Measurements from ENCODE around the gene IL1RAPL1.
A peak's percentile ranks its signal among the peaks of the same experiment; 100 is the strongest.

IL1RAPL1 gene

GRCh38 chrX:29862126-29862677 lies 1275.0 kb downstream of the IL1RAPL1 start:
- Histone ChIP-seq H3K36me3 (ENCODE audit: control insufficient read depth in 4 of 4, insufficient read depth in 4 of 4, low read length in 3 of 4) (no peaks in the 10 kb centered on the region), H3K27ac (ENCODE audit: insufficient read depth in 1 of 2, low read depth in 1 of 2, low read length in 2 of 2, poor library complexity in 1 of 2, severe bottlenecking in 2 of 2) (no peak overlapping the region), H3K4me3 (ENCODE audit: control insufficient read depth in 1 of 7, extremely low read depth in 1 of 7, insufficient read depth in 4 of 7, low read depth in 2 of 7, low read length in 6 of 7) (no peak overlapping the region), H3K4me1 (ENCODE audit: control extremely low read depth in 1 of 4, control insufficient read depth in 4 of 4, insufficient read depth in 4 of 4, low read length in 3 of 4) (no peaks in the 10 kb centered on the region), H3K27me3 (replicated peaks in 2 of 5; ENCODE audit: control insufficient read depth in 4 of 5, insufficient read depth in 5 of 5, low read length in 4 of 5) (no peaks in the 10 kb centered on the region), H3K9me3 (ENCODE audit: control extremely low read depth in 1 of 5, control insufficient read depth in 4 of 5, insufficient read depth in 2 of 5, low read depth in 1 of 5, low read length in 4 of 5) (no peaks in the 10 kb centered on the region)
- WGBS (ENCODE audit: insufficient coverage), result 77% methylated on average over 2 of the region's 7 CpGs
- POLR2A ChIA-PET, result no interaction called here
- CTCF ChIA-PET, result no interaction called here
- no peak for DNase-seq

- H3K36me3 ChIP-seq (ENCODE audit: control insufficient read depth in 4 of 4, insufficient read depth in 4 of 4, low read length in 3 of 4), result no peaks in the 10 kb centered on the region
- POLR2A ChIA-PET, result no interaction called here
Measured at GRCh38 chrX:29867971-29868370, 1280.7 kb downstream of the IL1RAPL1 start.

GRCh38 chrX:29869837-29870236 lies 1282.6 kb downstream of the IL1RAPL1 start:
- H3K4me3 ChIP-seq (ENCODE audit: control insufficient read depth in 1 of 7, extremely low read depth in 1 of 7, insufficient read depth in 4 of 7, low read depth in 2 of 7, low read length in 6 of 7), result no peak overlapping the region
- CTCF ChIA-PET, result no interaction called here
- WGBS (ENCODE audit: insufficient coverage), result 88% methylated on average over 1 of the region's 1 CpG
- no peaks in the 10 kb centered on the region for H3K36me3 ChIP-seq (ENCODE audit: control insufficient read depth in 4 of 4, insufficient read depth in 4 of 4, low read length in 3 of 4)
- H3K27ac ChIP-seq (ENCODE audit: insufficient read depth in 1 of 2, low read depth in 1 of 2, low read length in 2 of 2, poor library complexity in 1 of 2, severe bottlenecking in 2 of 2), result no peak overlapping the region
- DNase-seq, result no peak
- no peaks in the 10 kb centered on the region for H3K4me1 ChIP-seq (ENCODE audit: control extremely low read depth in 1 of 4, control insufficient read depth in 4 of 4, insufficient read depth in 4 of 4, low read length in 3 of 4)
- no peaks in the 10 kb centered on the region for H3K9me3 ChIP-seq (ENCODE audit: control extremely low read depth in 1 of 5, control insufficient read depth in 4 of 5, insufficient read depth in 2 of 5, low read depth in 1 of 5, low read length in 4 of 5)
- POLR2A ChIA-PET, result no interaction called here
- no peaks in the 10 kb centered on the region for H3K27me3 ChIP-seq (replicated peaks in 2 of 5; ENCODE audit: control insufficient read depth in 4 of 5, insufficient read depth in 5 of 5, low read length in 4 of 5)

More at GRCh38 chrX:29867971-29868370, 1280.7 kb downstream of the IL1RAPL1 start:
- Histone ChIP-seq H3K27ac (ENCODE audit: insufficient read depth in 1 of 2, low read depth in 1 of 2, low read length in 2 of 2, poor library complexity in 1 of 2, severe bottlenecking in 2 of 2) (no peak overlapping the region), H3K9me3 (ENCODE audit: control extremely low read depth in 1 of 5, control insufficient read depth in 4 of 5, insufficient read depth in 2 of 5, low read depth in 1 of 5, low read length in 4 of 5) (no peaks in the 10 kb centered on the region), H3K27me3 (replicated peaks in 2 of 5; ENCODE audit: control insufficient read depth in 4 of 5, insufficient read depth in 5 of 5, low read length in 4 of 5) (no peaks in the 10 kb centered on the region), H3K4me1 (ENCODE audit: control extremely low read depth in 1 of 4, control insufficient read depth in 4 of 4, insufficient read depth in 4 of 4, low read length in 3 of 4) (no peaks in the 10 kb centered on the region), H3K4me3 (ENCODE audit: control insufficient read depth in 1 of 7, extremely low read depth in 1 of 7, insufficient read depth in 4 of 7, low read depth in 2 of 7, low read length in 6 of 7) (no peak overlapping the region)
- DNase-seq, result no peak
- CTCF ChIA-PET, result no interaction called here
- no CpG with 5 or more reads among the region's 4 CpGs for WGBS (ENCODE audit: insufficient coverage)

- H3K36me3 ChIP-seq (ENCODE audit: control insufficient read depth in 4 of 4, insufficient read depth in 4 of 4, low read length in 3 of 4), result no peaks in the 10 kb centered on the region
- ChIA-PET POLR2A (no interaction called here), CTCF (no interaction called here)
- no peak overlapping the region for H3K4me3 ChIP-seq (ENCODE audit: control insufficient read depth in 1 of 7, extremely low read depth in 1 of 7, insufficient read depth in 4 of 7, low read depth in 2 of 7, low read length in 6 of 7)
- 79% methylated on average over 2 of the region's 3 CpGs for WGBS (ENCODE audit: insufficient coverage)
- DNase-seq, result peak in 1 of 3 donors; percentile 22
- no peaks in the 10 kb centered on the region for H3K27me3 ChIP-seq (replicated peaks in 2 of 5; ENCODE audit: control insufficient read depth in 4 of 5, insufficient read depth in 5 of 5, low read length in 4 of 5)
- no peak overlapping the region for H3K27ac ChIP-seq (ENCODE audit: insufficient read depth in 1 of 2, low read depth in 1 of 2, low read length in 2 of 2, poor library complexity in 1 of 2, severe bottlenecking in 2 of 2)
- H3K9me3 ChIP-seq (ENCODE audit: control extremely low read depth in 1 of 5, control insufficient read depth in 4 of 5, insufficient read depth in 2 of 5, low read depth in 1 of 5, low read length in 4 of 5), result no peaks in the 10 kb centered on the region
- H3K4me1 ChIP-seq (ENCODE audit: control extremely low read depth in 1 of 4, control insufficient read depth in 4 of 4, insufficient read depth in 4 of 4, low read length in 3 of 4), result no peaks in the 10 kb centered on the region
Measured at GRCh38 chrX:29870608-29871007, 1283.4 kb downstream of the IL1RAPL1 start.

GRCh38 chrX:29872831-29873230 lies 1285.6 kb downstream of the IL1RAPL1 start:
- Histone ChIP-seq H3K9me3 (ENCODE audit: control extremely low read depth in 1 of 5, control insufficient read depth in 4 of 5, insufficient read depth in 2 of 5, low read depth in 1 of 5, low read length in 4 of 5) (no peaks in the 10 kb centered on the region), H3K27me3 (replicated peaks in 2 of 5; ENCODE audit: control insufficient read depth in 4 of 5, insufficient read depth in 5 of 5, low read length in 4 of 5) (no peaks in the 10 kb centered on the region), H3K4me1 (ENCODE audit: control extremely low read depth in 1 of 4, control insufficient read depth in 4 of 4, insufficient read depth in 4 of 4, low read length in 3 of 4) (no peaks in the 10 kb centered on the region), H3K4me3 (ENCODE audit: control insufficient read depth in 1 of 7, extremely low read depth in 1 of 7, insufficient read depth in 4 of 7, low read depth in 2 of 7, low read length in 6 of 7) (no peak overlapping the region), H3K27ac (ENCODE audit: insufficient read depth in 1 of 2, low read depth in 1 of 2, low read length in 2 of 2, poor library complexity in 1 of 2, severe bottlenecking in 2 of 2) (no peak overlapping the region), H3K36me3 (ENCODE audit: control insufficient read depth in 4 of 4, insufficient read depth in 4 of 4, low read length in 3 of 4) (no peaks in the 10 kb centered on the region)
- WGBS (ENCODE audit: insufficient coverage), result no CpG with 5 or more reads among the region's 2 CpGs
- ChIA-PET CTCF (interaction anchor here (1.4 kb wide), 1 partner anchor 30 kb away, joined by 3 read pairs; no protein-coding TSS in a partner anchor), POLR2A (no interaction called here)
- peak in 1 of 3 donors; percentile 3 for DNase-seq

- 67% methylated on average over 3 of the region's 4 CpGs for WGBS (ENCODE audit: insufficient coverage)
- Histone ChIP-seq H3K9me3 (ENCODE audit: control extremely low read depth in 1 of 5, control insufficient read depth in 4 of 5, insufficient read depth in 2 of 5, low read depth in 1 of 5, low read length in 4 of 5) (no peaks in the 10 kb centered on the region), H3K27me3 (replicated peaks in 2 of 5; ENCODE audit: control insufficient read depth in 4 of 5, insufficient read depth in 5 of 5, low read length in 4 of 5) (no peaks in the 10 kb centered on the region), H3K36me3 (ENCODE audit: control insufficient read depth in 4 of 4, insufficient read depth in 4 of 4, low read length in 3 of 4) (no peaks in the 10 kb centered on the region), H3K27ac (ENCODE audit: insufficient read depth in 1 of 2, low read depth in 1 of 2, low read length in 2 of 2, poor library complexity in 1 of 2, severe bottlenecking in 2 of 2) (no peak overlapping the region), H3K4me1 (ENCODE audit: control extremely low read depth in 1 of 4, control insufficient read depth in 4 of 4, insufficient read depth in 4 of 4, low read length in 3 of 4) (no peaks in the 10 kb centered on the region), H3K4me3 (ENCODE audit: control insufficient read depth in 1 of 7, extremely low read depth in 1 of 7, insufficient read depth in 4 of 7, low read depth in 2 of 7, low read length in 6 of 7) (no peak overlapping the region)
- ChIA-PET CTCF (no interaction called here), POLR2A (no interaction called here)
- DNase-seq, result no peak
Measured at GRCh38 chrX:29876733-29877132, 1289.5 kb downstream of the IL1RAPL1 start.

- H3K4me1 ChIP-seq (ENCODE audit: control extremely low read depth in 1 of 4, control insufficient read depth in 4 of 4, insufficient read depth in 4 of 4, low read length in 3 of 4), result no peaks in the 10 kb centered on the region
- WGBS (ENCODE audit: insufficient coverage), result 55% methylated on average over 2 of the region's 3 CpGs
- no peak overlapping the region for H3K4me3 ChIP-seq (ENCODE audit: control insufficient read depth in 1 of 7, extremely low read depth in 1 of 7, insufficient read depth in 4 of 7, low read depth in 2 of 7, low read length in 6 of 7)
- H3K9me3 ChIP-seq (ENCODE audit: control extremely low read depth in 1 of 5, control insufficient read depth in 4 of 5, insufficient read depth in 2 of 5, low read depth in 1 of 5, low read length in 4 of 5), result no peaks in the 10 kb centered on the region
- no peak for DNase-seq
- no peak overlapping the region for H3K27ac ChIP-seq (ENCODE audit: insufficient read depth in 1 of 2, low read depth in 1 of 2, low read length in 2 of 2, poor library complexity in 1 of 2, severe bottlenecking in 2 of 2)
- ChIA-PET CTCF (no interaction called here), POLR2A (no interaction called here)
- no peaks in the 10 kb centered on the region for H3K27me3 ChIP-seq (replicated peaks in 2 of 5; ENCODE audit: control insufficient read depth in 4 of 5, insufficient read depth in 5 of 5, low read length in 4 of 5)
- no peaks in the 10 kb centered on the region for H3K36me3 ChIP-seq (ENCODE audit: control insufficient read depth in 4 of 4, insufficient read depth in 4 of 4, low read length in 3 of 4)
Measured at GRCh38 chrX:29880977-29881376, 1293.7 kb downstream of the IL1RAPL1 start.
